B cell (primary cell): ENCODE results near the gene NDUFB10. TPM values are rescaled to one million over a fixed set of nuclear protein-coding genes. Genes with fewer than 3 reads are reported as not detected.

Experiments used
- ATAC-seq: fragments of 200-7000 bp; cut with Tn5 transposase; one replicate; pipeline ENCODE4 v1.10.0; 2021; ENCODE audit warnings: low read depth, mild to moderate bottlenecking, moderate number of reproducible peaks, moderate library complexity
- CTCF ChIA-PET: fragments of 350-600 bp; sonication (Branson Sonifier 250); formaldehyde crosslinking; loops from one replicate; lab custom pipeline; 2021; ENCODE audit warnings: antibody characterized with exemption, inconsistent platforms; lab: Charles Lee
- POLR2A ChIA-PET: fragments of 350-600 bp; sonication (Branson Sonifier 250); formaldehyde crosslinking; loops from one replicate; lab custom pipeline; 2021; ENCODE audit warnings: antibody characterized with exemption; lab: Charles Lee
- DNase-seq: peaks from one replicate; pipeline ENCODE4 v3.0.0; 2013
- H2AFZ ChIP-seq: 2 replicates; pipeline ENCODE4 v1.6.1; 2012; ENCODE audit warnings: mild to moderate bottlenecking, low read depth, low read length; ENCODE audit not compliant: insufficient read depth, poor library complexity, severe bottlenecking
- H3K27ac ChIP-seq, 2 donors: 1 replicate in 1 of 2; 2 replicates in 1 of 2; pipeline ENCODE4 v1.5.1; 2012 to 2013; ENCODE audit warnings: low read length in 2 of 2, mild to moderate bottlenecking in 2 of 2, moderate library complexity in 1 of 2
- H3K27me3 ChIP-seq, 4 experiments: fragments of 200-600 bp in 1 of 4; sonication (generic) in 1 of 4; replicated peaks in 1 of 4; 1 replicate in 2 of 4; 2 replicates in 2 of 4; pipeline versions ENCODE4 v1.6.1 to v1.7.0; 2013 to 2016; ENCODE audit warnings: low read length in 3 of 4, mild to moderate bottlenecking in 2 of 4, mixed read lengths in 1 of 4, moderate library complexity in 1 of 4; ENCODE audit not compliant: insufficient read depth in 4 of 4, control insufficient read depth in 3 of 4; ENCODE audit errors: control extremely low read depth in 1 of 4
- H3K36me3 ChIP-seq, 2 experiments: replicated peaks in 1 of 2; 1 replicate in 1 of 2; 2 replicates in 1 of 2; pipeline versions ENCODE4 v1.6.1 to v1.7.1; 2013; ENCODE audit warnings: low read length in 1 of 2; ENCODE audit not compliant: insufficient read depth in 2 of 2, control insufficient read depth in 1 of 2; ENCODE audit errors: control extremely low read depth in 1 of 2, extremely low read depth in 1 of 2
- H3K4me1 ChIP-seq, 2 donors: fragments of 200-600 bp in 1 of 2; sonication (generic) in 1 of 2; 1 replicate in 1 of 2; 2 replicates in 1 of 2; pipeline versions ENCODE4 v1.5.1 to v1.6.1; 2013 to 2017; ENCODE audit warnings: low read length in 2 of 2; ENCODE audit not compliant: control insufficient read depth in 2 of 2, insufficient read depth in 2 of 2
- H3K4me2 ChIP-seq: replicated peaks from 2 replicates; pipeline ENCODE3; 2012; ENCODE audit warnings: mild to moderate bottlenecking, low read depth, low read length; ENCODE audit not compliant: poor library complexity, severe bottlenecking
- H3K4me3 ChIP-seq, 5 experiments: fragments of 200-600 bp in 1 of 5; sonication (generic) in 1 of 5; 1 replicate in 3 of 5; 2 replicates in 2 of 5; pipeline versions ENCODE4 v1.5.1 to v1.7.0; 2011 to 2016; ENCODE audit warnings: low read length in 4 of 5, mild to moderate bottlenecking in 4 of 5, low read depth in 2 of 5, control low read depth in 1 of 5, moderate library complexity in 1 of 5; ENCODE audit not compliant: insufficient read depth in 1 of 5; ENCODE audit errors: control extremely low read depth in 1 of 5, extremely low read depth in 1 of 5
- H3K79me2 ChIP-seq: fragments of 200-600 bp; sonication (generic); one replicate; pipeline ENCODE4 v1.6.0; 2016; ENCODE audit warnings: low read length; ENCODE audit not compliant: control insufficient read depth, insufficient read depth
- H3K9ac ChIP-seq: fragments of 200-600 bp; sonication (generic); 2 replicates; pipeline ENCODE4 v1.6.1; 2017; ENCODE audit warnings: mild to moderate bottlenecking, low read length, moderate library complexity
- H3K9me3 ChIP-seq, 3 donors: one replicate each; pipeline versions ENCODE4 v1.6.1 to v1.7.1; 2013; ENCODE audit warnings: low read length in 2 of 3; ENCODE audit not compliant: control insufficient read depth in 2 of 3, insufficient read depth in 1 of 3; ENCODE audit errors: control extremely low read depth in 1 of 3
- H4K20me1 ChIP-seq: 2 replicates; pipeline ENCODE4 v1.6.0; 2012; ENCODE audit warnings: mild to moderate bottlenecking, low read length; ENCODE audit not compliant: insufficient read depth, control insufficient read depth, poor library complexity, severe bottlenecking
- H3K27ac Mint-ChIP-seq: one replicate; pipeline ENCODE4 v1.8.0; 2021; ENCODE audit warnings: mixed read lengths
- H3K27me3 Mint-ChIP-seq: one replicate; pipeline ENCODE4 v1.8.0; 2021; ENCODE audit warnings: mixed read lengths
- H3K4me1 Mint-ChIP-seq: one replicate; pipeline ENCODE4 v1.8.0; 2021; ENCODE audit warnings: mixed read lengths
- H3K4me3 Mint-ChIP-seq: one replicate; pipeline ENCODE4 v1.8.0; 2021; ENCODE audit warnings: mixed read lengths
- H3K9me3 Mint-ChIP-seq: one replicate; pipeline ENCODE4 v1.8.0; 2022; ENCODE audit warnings: mixed read lengths; ENCODE audit not compliant: insufficient read depth
- EZH2 ChIP-seq: IDR thresholded peaks from 2 replicates; pipeline ENCODE4 v1.6.1; 2012; ENCODE audit warnings: borderline replicate concordance, low read depth, mild to moderate bottlenecking, moderate library complexity, low read length; ENCODE audit not compliant: insufficient read depth, poor library complexity, severe bottlenecking
- WGBS: methylation state at CpG from one replicate; pipeline ENCODE4 v1.1.5; 2013; ENCODE audit warnings: missing lambda C conversion rate; ENCODE audit not compliant: insufficient coverage; 5-methylcytosine and 5-hydroxymethylcytosine counted together
- intact Hi-C: fragments of 100-400 bp; cut with micrococcal nuclease; formaldehyde crosslinking; loops from one replicate; pipeline ENCODE4 v1.10.0; 2022
- polyA plus RNA-seq: library from polyadenylated mRNA; depleted of rRNA; stranded (reverse); fragments of >200 nt; gene quantifications from 2 replicates; pipeline ENCODE4 v1.2.3, GENCODE V29; 2012
- total RNA-seq, 2 donors: library from RNA; stranded (reverse); fragments of 120-200 nt in 1 of 2; gene quantifications; 1 replicate in 1 of 2; 2 replicates in 1 of 2; pipeline versions ENCODE4 v1.2.3 to v1.2.4, GENCODE V29; 2013 to 2022
- TF ChIP-seq, protein P1 (sequence below): fragments of 200-600 bp; IDR thresholded peaks from one replicate; pipeline ENCODE4 v1.8.0; 2022; ENCODE audit warnings: antibody characterized with exemption, mild to moderate bottlenecking

The NDUFB10 gene
- total and polyA plus RNA-seq, 2 donors (not counting 1 experiment from before 2014, with no cell fraction given) = 70.4 to 92.6 TPM

DNA sequence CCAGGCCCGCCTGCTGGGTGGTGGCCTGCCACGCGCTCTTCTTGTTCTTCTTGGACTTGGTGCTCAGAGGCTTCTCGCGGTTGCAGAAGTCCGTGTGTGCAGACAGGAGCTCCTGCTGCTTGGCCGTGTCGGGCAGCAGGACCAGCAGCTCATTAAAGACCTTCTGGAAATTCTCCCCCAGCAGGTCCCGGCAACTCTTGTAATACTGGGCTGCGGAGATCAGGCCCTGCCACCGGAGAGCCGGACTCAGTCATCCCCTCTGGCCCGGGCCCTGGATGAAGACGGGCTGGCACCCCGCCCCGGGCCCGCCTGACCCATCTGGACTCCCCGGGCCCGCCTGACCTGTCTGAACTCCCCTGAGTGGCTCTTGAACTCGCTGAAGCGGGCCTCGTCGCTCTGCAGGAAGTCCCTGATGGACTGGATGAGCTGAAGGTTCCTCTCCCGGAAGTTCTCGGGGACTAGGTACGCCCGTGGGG, 39.1 kb downstream of the NDUFB10 start:
- no peaks in the 10 kb centered on the region for H3K27me3 Mint-ChIP-seq
- H3K4me3 Mint-ChIP-seq = no peak overlapping the region
- Histone ChIP-seq H4K20me1 (peaks cover 30% of the 10 kb centered on the region), H3K4me2 (no peak overlapping the region), H3K4me3 (no peak overlapping the region), H3K9ac (no peak overlapping the region), H2AFZ (no peak overlapping the region), H3K79me2 (peaks cover 13% of the 10 kb centered on the region), H3K36me3 (peaks cover 0 to 45% of the 10 kb centered on the region in 2 experiments), H3K27ac (no peak overlapping the region), H3K9me3 (no peaks in the 10 kb centered on the region), H3K27me3 (no peaks in the 10 kb centered on the region), H3K4me1 (peaks cover 5% of the 10 kb centered on the region in 2 donors)
- TF ChIP-seq, protein P1, sequence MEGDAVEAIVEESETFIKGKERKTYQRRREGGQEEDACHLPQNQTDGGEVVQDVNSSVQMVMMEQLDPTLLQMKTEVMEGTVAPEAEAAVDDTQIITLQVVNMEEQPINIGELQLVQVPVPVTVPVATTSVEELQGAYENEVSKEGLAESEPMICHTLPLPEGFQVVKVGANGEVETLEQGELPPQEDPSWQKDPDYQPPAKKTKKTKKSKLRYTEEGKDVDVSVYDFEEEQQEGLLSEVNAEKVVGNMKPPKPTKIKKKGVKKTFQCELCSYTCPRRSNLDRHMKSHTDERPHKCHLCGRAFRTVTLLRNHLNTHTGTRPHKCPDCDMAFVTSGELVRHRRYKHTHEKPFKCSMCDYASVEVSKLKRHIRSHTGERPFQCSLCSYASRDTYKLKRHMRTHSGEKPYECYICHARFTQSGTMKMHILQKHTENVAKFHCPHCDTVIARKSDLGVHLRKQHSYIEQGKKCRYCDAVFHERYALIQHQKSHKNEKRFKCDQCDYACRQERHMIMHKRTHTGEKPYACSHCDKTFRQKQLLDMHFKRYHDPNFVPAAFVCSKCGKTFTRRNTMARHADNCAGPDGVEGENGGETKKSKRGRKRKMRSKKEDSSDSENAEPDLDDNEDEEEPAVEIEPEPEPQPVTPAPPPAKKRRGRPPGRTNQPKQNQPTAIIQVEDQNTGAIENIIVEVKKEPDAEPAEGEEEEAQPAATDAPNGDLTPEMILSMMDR = no peak
- no peak for TF ChIP-seq EZH2
- WGBS = 96% methylated on average over 25 of the region's 27 CpGs
- H3K27ac Mint-ChIP-seq = no peak overlapping the region
- H3K4me1 Mint-ChIP-seq = peaks cover 8% of the 10 kb centered on the region
- ATAC-seq = no peak
- no peaks in the 10 kb centered on the region for H3K9me3 Mint-ChIP-seq
- POLR2A ChIA-PET = no interaction called here
- no peak for DNase-seq
- CTCF ChIA-PET = no interaction called here
- intact Hi-C loops = loop anchor here (10.0 kb wide), 1 partner anchor 54 kb away; the partner anchor contains the start of gene MSRB1
